ENCODE results near the gene MGME1. TPM values are rescaled to one million over a fixed set of nuclear protein-coding genes. Genes with fewer than 3 reads are reported as not detected.

MGME1 gene
- total and polyA plus RNA-seq, 2 of the 13 experiments (the other 11 are each of a cell fraction or from before 2014, with no cell fraction given), result 36.7 to 66.6 TPM

DNA sequence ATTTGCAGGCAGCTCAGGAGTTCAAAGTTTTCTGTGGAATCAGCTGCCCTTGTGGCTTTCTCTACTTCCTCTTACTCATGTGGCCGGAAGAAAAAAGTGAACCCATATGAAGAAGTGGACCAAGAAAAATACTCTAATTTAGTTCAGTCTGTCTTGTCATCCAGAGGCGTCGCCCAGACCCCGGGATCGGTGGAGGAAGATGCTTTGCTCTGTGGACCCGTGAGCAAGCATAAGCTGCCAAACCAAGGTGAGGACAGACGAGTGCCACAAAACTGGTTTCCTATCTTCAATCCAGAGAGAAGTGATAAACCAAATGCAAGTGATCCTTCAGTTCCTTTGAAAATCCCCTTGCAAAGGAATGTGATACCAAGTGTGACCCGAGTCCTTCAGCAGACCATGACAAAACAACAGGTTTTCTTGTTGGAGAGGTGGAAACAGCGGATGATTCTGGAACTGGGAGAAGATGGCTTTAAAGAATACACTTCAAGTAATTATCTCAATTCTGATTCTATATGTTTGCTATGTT lies 1.1 kb downstream of the MGME1 start (continued):
- TF ChIP-seq, protein P1, sequence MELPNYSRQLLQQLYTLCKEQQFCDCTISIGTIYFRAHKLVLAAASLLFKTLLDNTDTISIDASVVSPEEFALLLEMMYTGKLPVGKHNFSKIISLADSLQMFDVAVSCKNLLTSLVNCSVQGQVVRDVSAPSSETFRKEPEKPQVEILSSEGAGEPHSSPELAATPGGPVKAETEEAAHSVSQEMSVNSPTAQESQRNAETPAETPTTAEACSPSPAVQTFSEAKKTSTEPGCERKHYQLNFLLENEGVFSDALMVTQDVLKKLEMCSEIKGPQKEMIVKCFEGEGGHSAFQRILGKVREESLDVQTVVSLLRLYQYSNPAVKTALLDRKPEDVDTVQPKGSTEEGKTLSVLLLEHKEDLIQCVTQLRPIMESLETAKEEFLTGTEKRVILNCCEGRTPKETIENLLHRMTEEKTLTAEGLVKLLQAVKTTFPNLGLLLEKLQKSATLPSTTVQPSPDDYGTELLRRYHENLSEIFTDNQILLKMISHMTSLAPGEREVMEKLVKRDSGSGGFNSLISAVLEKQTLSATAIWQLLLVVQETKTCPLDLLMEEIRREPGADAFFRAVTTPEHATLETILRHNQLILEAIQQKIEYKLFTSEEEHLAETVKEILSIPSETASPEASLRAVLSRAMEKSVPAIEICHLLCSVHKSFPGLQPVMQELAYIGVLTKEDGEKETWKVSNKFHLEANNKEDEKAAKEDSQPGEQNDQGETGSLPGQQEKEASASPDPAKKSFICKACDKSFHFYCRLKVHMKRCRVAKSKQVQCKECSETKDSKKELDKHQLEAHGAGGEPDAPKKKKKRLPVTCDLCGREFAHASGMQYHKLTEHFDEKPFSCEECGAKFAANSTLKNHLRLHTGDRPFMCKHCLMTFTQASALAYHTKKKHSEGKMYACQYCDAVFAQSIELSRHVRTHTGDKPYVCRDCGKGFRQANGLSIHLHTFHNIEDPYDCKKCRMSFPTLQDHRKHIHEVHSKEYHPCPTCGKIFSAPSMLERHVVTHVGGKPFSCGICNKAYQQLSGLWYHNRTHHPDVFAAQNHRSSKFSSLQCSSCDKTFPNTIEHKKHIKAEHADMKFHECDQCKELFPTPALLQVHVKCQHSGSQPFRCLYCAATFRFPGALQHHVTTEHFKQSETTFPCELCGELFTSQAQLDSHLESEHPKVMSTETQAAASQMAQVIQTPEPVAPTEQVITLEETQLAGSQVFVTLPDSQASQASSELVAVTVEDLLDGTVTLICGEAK (IDR thresholded peaks at IDR 0.05), result no peak
- TF ChIP-seq, protein P1 (CRISPR knock-in tag; IDR thresholded peaks at IDR 0.05), result no peak
- TF ChIP-seq KAT7 (CRISPR knock-in tag; IDR thresholded peaks at IDR 0.05; ENCODE audit: borderline replicate concordance) (peak; percentile 63; the same call in 1 of the 2 replicates), ZNF598 (CRISPR knock-in tag; IDR thresholded peaks at IDR 0.05; ENCODE audit: borderline replicate concordance) (no peak), ZNF556 (CRISPR knock-in tag; IDR thresholded peaks at IDR 0.05; ENCODE audit: borderline replicate concordance) (no peak), SOX6 (IDR thresholded peaks at IDR 0.05) (no peak), SOX6 (CRISPR knock-in tag; IDR thresholded peaks at IDR 0.05) (no peak), ZNF83 (CRISPR knock-in tag; IDR thresholded peaks at IDR 0.05; ENCODE audit: borderline replicate concordance) (no peak), NKX3-1 (CRISPR knock-in tag; IDR thresholded peaks at IDR 0.05) (0 out of 2 replicates have a peak, but pooled peaks have one; percentile 50), ZNF629 (CRISPR knock-in tag; conservative IDR thresholded peaks at IDR 0.05) (no peak), MBD4 (IDR thresholded peaks at IDR 0.05; ENCODE audit: borderline replicate concordance, low read length) (0 out of 2 replicates have a peak, but pooled peaks have one; percentile 54), NFYB (CRISPR knock-in tag; IDR thresholded peaks at IDR 0.05) (no peak), HNRNPL (IDR thresholded peaks at IDR 0.05; ENCODE audit: low read depth, low read length) (no peak), SKI (IDR thresholded peaks at IDR 0.05; ENCODE audit: partially characterized antibody) (no peak), HOXA5 (CRISPR knock-in tag; IDR thresholded peaks at IDR 0.05) (no peak), ZNF263 (CRISPR knock-in tag; IDR thresholded peaks at IDR 0.05) (no peak), IRF2 (CRISPR knock-in tag; IDR thresholded peaks at IDR 0.05) (no peak; the same call in 1 of the 2 replicates), CHCHD3 (CRISPR knock-in tag; IDR thresholded peaks at IDR 0.05) (no peak)
- TF ChIP-seq, protein P2, sequence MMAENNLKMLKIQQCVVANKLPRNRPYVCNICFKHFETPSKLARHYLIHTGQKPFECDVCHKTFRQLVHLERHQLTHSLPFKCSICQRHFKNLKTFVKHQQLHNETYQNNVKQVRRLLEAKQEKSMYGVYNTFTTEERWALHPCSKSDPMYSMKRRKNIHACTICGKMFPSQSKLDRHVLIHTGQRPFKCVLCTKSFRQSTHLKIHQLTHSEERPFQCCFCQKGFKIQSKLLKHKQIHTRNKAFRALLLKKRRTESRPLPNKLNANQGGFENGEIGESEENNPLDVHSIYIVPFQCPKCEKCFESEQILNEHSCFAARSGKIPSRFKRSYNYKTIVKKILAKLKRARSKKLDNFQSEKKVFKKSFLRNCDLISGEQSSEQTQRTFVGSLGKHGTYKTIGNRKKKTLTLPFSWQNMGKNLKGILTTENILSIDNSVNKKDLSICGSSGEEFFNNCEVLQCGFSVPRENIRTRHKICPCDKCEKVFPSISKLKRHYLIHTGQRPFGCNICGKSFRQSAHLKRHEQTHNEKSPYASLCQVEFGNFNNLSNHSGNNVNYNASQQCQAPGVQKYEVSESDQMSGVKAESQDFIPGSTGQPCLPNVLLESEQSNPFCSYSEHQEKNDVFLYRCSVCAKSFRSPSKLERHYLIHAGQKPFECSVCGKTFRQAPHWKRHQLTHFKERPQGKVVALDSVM (CRISPR knock-in tag; IDR thresholded peaks at IDR 0.05), result no peak
- TF ChIP-seq, protein P3, sequence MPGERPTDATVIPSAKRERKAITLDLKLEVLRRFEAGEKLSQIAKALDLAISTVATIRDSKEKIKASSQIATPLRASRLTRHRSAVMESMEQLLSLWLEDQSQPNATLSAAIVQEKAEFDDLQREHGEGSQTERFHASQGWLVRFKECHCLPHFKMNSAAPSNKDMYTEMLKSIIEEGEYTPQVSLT (CRISPR knock-in tag; IDR thresholded peaks at IDR 0.05; ENCODE audit: borderline replicate concordance, low read depth), result no peak

Data from HepG2 (cell line).